ENCODE results near the gene AKT3.
"Not testable (repeated sequence)": the region's sequence is repeated elsewhere in the genome, so short reads cannot be mapped to it uniquely, and the experiment has no call there.

AKT3 gene

DNA sequence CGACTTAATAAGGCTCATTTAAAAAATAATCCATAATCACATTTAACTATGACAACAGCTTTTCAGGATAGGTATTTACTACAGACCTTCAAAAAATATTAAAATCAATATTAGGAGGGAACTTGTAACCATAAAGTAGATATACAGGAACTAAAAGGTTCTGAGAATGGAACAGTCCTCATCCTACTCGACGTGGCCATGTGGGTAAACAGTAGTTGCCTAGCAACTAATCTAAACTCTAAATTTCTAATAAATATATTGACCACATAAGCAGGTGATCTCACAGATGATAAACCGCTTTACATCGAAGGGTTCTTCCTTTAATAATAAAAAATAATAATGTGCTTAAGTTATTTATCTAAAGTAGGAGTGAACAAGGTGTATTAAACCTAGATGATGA lies 7.9 kb downstream of the AKT3 start:
- no peak for DNase-seq (ENCODE audit: low read depth in 2 of 2)

DNA sequence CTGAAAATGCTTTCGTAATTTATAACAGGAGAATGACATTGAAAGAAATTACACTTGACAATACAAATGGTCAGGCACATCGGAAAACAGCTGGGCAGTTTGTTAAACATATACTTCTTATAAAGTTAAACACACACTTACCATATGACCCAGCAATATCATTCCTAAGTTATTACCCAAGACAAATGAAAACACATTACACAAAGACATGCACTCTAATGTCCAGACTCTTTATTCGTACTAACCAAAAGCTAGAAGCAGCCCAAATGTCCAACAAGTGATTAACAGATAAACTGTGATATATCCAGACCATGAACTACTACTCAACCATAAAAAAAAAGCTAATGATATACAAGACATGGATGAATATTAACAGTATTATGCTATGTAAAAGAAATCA lies 8.5 kb downstream of the AKT3 start:
- no peak for DNase-seq (ENCODE audit: low read depth in 2 of 2)

DNA sequence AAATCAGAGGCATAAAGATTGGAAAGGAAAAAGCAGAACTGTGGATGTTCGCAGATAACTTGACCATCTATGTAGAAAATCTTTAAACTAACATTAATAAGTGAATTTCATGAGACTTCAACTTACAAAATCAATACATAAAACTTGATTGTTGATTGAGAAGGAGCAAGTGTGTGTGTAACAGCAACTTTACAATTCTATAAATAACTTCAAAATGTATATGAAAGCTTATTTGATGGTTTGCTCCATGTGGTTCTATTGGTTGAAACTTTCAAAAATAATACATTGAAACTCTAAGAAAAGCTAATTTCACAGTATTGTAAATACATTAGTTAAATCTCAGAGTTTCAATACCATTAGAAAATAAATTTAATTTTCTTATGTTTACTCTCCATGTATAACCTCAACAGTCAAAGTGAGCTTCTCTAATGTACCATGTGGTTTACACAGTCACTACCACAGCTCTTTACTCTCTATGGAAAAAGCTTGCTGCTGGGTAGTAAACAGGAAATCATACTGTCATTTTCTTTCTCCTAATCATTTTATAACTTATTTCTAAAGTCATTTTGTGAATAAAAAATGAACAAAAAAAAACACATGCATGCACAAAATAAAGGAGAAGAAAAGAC lies 12.0 kb downstream of the AKT3 start:
- no peak for DNase-seq (ENCODE audit: low read depth in 2 of 2)

DNA sequence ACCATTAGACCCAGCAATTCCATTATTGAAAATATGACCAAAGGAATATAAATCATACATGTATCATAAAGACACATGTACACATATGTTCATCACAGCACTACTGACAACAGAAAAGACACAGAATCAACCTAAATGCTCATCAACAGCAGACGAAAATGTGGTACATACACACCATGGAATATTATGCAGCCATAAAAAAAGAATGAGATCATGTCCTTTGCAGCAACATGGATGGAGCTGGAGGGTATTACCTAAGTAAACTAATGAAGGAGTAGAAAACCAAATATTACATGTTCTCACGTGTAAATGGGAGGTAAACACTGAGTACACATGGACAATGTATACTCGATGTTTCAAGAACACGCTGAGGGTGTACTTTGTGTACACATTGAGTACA lies 15.9 kb downstream of the AKT3 start:
- no peak for DNase-seq (ENCODE audit: low read depth in 2 of 2)

DNA sequence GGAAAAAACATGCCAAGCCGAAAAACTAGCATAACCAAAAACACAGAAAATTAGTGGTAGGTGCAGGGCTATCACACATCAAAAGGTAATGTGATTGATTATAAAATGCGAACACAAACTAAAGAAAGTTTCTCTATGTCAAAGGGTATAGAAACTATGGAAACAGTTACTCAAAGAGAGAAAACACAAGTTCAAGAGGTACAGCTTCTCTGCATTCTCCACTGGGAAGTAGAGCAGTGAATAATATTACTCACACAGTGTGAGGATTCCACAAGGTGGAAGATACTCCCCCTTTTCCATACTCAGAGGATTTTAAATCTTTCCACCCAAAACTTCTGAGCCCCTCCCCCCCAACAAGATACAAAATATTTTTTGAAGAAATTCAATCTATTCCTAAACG lies 18.6 kb downstream of the AKT3 start:
- no peak for DNase-seq (ENCODE audit: low read depth in 2 of 2)

DNA sequence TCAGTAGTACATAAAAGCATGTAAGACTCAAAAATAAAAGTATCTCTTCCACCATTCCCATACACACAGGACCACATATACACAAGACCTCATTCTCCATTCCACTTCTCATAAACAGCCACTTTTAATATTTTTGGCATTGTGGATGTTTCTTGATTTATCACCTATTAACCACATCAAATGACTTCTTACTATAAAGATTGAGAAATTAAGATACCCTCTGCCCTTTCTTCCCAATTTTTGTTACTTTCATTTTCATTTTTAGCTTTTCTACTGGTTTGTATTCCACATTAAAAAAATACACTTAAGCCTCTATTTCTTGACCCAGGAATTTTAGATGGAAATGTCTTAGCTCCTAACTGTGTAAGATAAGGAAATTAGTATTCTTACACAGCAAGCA lies 22.8 kb downstream of the AKT3 start:
- DNase-seq (ENCODE audit: low read depth in 2 of 2), result no peak

DNA sequence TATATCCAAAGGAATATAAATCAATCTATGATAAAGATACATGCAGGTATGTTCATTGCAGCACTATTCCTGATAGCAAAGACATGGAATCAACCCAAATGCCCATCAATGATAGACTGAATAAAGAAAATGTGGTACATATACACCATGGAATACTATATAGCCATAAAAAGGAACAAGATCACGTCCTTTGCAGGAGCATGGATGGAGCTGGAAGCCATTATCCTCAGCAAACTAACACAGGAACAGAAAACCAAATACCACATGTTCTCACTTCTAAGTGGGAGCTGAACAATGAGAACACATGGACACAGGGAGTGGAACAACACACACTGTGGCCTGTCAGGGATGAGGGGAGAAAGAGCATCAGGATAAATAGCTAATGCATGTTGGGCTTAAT lies 25.1 kb downstream of the AKT3 start:
- not testable (repeated sequence) for DNase-seq (ENCODE audit: low read depth in 2 of 2)

DNA sequence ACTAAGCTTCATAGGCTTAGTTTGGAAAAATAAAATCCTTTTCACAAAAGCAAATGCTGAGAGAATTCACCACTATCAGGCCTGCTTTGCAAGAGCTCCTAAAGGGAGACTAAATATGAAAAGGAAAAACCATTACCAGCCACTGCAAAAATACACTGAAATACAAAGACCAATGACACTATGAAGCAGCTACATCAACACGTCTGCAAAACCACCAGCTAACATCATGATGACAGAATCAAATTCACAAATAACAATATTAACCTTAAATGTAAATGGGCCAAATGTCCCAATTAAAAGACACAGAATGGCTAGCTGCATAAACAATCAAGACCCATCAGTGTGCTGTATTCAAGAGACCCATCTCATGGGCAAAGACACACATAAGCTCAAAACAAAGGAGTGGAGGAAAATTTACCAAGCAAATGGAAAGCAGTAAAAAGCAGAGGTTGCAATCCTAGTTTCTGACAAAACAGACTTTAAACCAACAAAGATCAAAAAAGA lies 28.8 kb downstream of the AKT3 start:
- no peak for DNase-seq (ENCODE audit: low read depth in 2 of 2)

DNA sequence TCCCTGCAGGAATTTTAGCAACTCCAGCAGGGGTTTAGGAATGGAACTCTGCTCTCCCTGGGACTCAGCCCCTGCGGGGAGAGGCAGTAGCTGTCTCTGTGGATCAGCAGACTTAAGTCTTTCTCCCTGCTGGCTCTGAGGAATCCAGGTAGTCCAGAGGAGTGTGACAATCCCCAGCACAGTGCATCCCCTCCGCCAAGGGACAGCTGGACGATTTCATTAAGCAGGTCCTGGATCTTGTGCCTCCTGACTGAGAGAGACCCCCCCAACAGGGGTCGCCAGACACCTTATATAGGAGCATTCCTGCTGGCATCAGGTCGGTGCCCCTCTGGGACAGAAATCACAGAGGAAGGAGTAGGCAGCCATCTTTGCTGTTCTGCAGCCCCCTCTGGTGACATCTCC lies 30.6 kb downstream of the AKT3 start:
- no peak for DNase-seq (ENCODE audit: low read depth in 2 of 2)

DNA sequence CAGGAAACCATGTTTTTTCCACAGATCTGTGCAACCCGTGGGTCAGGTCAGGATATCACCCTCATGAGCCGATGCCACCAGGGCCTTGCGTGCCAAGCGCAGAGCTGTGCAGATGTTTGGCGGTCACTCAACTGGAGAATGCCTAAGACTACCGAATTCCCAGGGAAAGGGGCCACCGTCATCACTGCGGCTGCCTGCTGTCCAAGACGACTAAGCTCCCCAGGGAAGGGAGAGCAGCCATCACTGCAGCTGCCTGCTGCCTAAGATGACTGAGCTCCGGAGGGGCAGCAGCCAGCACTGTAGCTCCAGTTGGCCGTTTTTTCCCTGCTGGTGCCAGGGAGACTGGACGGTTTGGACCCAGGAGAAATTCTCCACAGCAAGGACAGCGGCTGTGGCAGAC lies 31.1 kb downstream of the AKT3 start:
- no peak for DNase-seq (ENCODE audit: low read depth in 2 of 2)

DNA sequence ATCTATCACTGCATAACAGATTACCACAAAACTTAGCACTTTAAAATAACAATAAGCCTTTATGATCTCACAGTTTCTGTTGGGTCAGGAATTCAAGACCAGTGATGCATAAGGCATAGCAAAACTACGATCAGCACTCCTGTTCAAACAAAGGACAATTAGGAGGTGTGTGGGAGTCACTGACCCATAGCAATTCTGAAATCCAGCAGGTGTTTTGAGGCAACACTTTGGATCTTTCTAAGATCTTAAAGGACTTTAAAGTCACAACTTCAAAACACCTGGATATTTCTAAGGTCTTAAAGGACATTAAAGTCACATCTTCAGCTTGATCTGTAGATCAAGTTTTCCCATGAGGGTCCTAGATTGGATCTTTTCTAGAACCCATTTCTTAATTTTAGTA lies 35.3 kb downstream of the AKT3 start:
- DNase-seq (ENCODE audit: low read depth in 2 of 2), result no peak

DNA sequence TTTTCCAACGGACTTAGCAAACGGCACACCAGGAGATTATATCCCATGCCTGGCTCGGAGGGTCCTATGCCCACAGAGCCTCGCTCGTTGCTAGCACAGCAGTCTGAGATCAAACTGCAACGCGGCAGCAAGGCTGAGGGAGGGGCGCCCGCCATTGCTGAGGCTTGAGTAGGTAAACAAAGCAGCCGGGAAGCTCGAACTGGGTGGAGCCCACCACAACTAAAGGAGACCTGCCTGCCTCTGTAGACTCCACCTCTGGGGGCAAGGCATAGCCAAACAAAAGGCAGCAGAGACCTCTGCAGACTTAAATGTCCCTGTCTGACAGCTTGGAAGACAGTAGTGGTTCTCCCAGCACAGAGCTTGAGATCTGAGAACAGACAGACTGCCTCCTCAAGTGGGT lies 42.7 kb downstream of the AKT3 start:
- not testable (repeated sequence) for DNase-seq (ENCODE audit: low read depth in 2 of 2)

DNA sequence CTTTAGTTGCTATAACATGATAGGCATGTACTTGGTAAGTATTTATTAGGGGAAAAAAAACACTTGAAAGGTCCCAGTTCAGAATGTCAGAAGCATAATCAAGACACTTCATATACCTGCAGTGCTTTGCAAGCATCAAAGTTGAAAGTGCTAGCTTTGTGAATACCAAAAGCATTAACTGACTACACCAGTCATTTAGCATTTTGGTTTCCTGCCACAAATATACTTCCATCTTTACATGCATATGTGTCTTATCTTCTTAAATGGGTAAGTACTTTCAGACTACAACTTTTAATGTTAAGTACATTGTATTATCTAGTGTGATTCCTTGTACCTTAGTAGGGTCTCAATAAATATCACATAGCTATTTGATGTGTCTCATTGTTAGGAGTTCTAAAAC lies 43.7 kb downstream of the AKT3 start:
- DNase-seq (ENCODE audit: low read depth in 2 of 2), result no peak

DNA sequence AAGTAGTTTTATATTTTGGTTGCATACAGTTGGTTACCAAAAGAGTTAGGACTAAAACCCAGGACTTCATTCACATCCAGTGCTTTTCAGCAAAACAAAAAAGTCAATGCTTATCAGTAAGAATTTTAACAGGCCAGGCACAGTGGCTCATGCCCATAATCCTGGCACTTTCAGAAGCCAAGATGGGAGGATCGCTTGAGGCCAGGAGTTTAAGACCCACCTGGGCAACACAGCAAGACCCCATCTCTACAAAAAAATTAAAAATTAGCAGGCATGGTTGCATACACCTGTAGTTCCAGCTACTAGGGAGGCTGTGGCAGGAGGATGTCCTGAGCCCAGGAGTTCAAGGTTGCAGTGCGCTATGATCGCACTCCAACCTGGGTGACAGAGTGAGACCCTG lies 47.3 kb downstream of the AKT3 start:
- DNase-seq (ENCODE audit: low read depth in 2 of 2), result no peak

DNA sequence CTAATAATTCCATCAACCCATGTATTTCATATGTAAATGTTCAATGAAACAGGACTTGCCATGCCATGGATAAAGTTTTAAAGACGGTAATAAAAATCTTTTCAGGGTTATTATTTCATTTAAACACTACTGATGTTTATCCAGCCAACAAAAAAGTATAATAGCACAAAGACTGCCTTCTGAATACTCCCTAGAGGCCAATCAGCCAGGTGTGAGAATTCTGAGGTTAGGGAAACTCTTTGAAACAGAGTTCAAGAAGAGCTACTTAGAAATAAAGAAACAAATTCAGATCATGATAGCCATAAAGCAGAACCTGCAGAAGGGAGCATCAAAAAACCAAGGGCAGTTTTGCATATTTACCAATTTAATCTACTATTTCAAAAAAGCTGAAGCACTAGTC lies 48.7 kb downstream of the AKT3 start:
- no peak for DNase-seq (ENCODE audit: low read depth in 2 of 2)

DNA sequence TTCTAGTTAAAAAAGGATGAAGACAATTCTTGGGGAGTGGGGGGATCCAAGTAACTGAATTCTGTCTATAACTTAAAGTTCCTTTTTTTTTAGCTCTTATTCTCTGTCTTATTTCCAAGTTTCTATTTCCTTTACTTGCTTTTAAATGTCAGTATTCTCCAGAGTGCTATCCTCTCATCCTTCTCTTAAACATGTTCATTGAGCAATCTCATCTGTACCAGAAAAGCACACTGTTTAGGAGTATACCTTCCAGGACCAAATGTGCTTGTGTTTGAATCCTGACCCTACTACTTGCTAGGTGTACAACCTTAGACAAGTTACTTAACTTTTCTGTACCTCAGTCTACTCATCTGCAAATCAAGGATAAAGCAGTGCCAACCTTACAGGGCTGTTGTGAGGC lies 50.1 kb downstream of the AKT3 start:
- no peak for DNase-seq (ENCODE audit: low read depth in 2 of 2)

DNA sequence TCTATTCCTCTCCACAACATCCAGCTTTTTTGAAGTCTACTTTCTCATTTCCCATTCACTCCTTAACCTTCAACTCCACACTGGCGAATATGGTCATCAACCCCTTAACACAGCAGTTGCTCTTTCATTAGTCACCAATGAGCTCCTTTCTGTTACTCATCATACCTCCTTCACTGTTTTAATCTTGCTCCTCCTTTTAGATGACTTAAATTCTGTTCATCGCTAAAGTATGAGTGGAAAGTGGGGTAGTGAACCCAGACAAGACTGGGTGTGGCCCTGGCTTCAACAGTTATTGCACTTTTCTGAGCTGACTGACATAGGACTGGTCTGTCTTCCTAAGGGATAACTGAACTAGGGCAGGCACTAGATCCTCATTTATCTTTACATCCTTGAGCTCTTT lies 51.3 kb downstream of the AKT3 start:
- DNase-seq (ENCODE audit: low read depth in 2 of 2), result no peak

DNA sequence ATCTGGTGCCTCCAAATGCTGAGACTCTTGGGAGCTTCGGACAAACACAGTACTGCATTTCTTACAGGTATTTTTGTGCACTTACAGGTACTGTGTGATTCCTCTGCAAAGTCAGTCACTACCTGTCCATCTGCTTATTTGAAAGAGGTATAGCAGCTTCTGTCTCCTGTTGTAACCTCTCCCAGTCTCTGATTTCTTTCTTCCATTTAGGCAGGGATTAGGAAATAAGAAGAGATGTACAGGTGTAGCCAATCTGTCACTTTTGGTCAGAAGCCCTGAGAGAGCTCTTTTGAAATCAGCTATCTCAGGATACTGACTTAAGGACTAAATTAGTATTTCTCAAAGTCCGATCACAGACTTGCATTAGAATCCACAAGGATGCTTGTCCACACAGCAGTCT lies 54.0 kb downstream of the AKT3 start:
- DNase-seq (ENCODE audit: low read depth in 2 of 2), result no peak

DNA sequence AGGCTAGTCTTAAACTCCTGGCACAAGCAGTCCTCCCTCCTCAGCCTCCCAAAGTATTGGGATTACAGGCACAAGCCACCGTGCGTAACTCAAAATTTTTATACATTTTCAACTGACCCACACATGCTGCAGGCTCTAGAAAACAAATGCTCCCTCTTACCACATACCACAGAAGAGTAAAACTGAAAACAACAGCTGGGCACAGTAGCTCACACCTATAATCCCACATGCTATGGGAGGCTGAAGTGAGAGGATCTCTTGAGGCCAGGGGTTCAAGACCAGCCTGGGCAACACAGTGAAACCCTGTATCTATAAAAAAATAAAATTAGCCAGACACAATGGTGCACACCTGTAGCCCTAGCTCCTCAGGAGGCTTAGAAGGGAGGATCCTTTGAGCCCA lies 56.7 kb downstream of the AKT3 start:
- DNase-seq (ENCODE audit: low read depth in 2 of 2), result no peak

DNA sequence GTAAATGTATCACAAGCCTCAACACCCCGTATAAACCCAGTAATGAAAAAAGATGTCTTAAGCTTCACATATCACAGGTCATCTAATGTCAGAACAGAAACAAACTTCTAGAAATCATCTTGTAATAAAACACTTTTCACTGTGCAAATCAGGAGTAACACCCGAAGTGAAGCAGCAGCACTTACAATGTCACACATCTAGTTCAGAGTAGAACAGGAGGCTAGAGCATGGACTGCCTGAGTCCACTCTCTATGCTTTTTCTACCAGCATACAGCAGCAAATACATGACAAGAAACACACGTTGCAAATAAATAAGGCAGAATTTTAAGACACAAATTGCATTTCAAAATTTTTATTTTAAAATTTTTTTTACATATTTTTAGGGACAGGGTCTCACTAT lies 57.2 kb downstream of the AKT3 start:
- no peak for DNase-seq (ENCODE audit: low read depth in 2 of 2)

DNA sequence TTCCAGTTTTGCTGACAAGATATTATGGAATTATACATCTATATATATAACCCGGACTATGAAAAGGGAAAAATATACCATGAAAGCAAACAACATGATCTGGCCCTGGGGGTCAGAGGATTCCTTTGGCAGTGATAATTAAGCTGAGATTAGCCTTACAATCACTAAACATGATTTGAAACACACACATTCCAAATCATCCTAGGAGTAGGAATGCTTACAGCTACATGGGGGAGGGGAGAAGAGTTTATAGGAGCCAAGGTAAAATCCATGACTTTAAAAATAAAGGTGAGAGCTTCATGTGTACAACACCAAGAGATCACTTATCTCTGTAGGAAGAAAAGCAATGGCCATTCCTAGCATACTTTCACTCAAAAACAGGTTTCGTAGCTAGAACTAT lies 57.6 kb downstream of the AKT3 start:
- no peak for DNase-seq (ENCODE audit: low read depth in 2 of 2)

DNA sequence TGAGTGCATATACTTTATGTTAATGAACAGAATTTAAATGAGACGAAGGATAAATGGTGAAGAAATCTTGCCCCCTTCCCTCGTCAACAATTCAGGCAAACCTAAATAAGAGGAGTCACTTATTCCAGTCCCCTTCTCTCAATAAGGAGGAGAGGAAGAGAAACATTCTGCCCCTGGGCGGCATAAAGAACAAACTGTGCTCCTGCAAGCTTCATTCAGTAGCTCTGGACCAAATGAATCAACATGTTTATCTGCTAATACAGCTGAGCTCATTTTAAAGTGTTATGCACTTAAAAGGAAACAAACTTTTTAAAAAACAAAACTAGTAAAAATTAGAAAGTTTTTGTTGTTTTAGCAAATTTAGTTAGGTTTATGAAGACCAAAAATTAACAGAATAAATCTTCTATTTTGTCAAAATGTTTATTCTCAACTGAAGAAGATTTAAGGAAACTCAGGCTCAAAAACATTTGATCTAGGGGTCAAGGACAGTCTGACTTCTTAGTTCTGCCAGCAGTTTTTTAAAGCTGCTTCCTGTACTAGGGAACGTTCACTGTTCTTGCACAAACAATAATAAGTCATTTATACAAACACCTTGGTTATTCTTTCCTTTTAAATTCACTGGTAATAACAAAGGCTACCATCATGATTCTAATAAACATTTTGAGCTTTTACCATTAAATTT lies 58.3 kb downstream of the AKT3 start:
- no peak for DNase-seq (ENCODE audit: low read depth in 2 of 2)

DNA sequence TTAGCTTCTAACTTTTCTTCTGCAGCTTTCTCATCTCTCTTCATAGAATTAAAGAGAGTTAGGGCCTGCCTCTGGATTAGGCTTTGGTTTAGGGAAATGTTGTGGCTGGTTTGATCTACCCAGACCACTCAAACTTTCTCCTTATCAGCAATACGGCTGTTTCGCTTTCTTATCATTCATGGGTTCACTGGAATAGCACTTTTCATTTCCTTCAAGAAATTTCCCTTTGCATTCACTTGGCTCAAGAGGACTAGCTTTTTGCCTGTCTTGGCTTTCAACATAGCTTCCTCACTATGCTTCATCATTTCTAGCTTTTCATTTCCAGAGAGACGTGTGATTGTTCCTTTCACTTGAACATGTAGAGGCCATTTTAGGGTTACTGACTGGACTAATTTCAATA lies 59.6 kb downstream of the AKT3 start:
- no peak for DNase-seq (ENCODE audit: low read depth in 2 of 2)

DNA sequence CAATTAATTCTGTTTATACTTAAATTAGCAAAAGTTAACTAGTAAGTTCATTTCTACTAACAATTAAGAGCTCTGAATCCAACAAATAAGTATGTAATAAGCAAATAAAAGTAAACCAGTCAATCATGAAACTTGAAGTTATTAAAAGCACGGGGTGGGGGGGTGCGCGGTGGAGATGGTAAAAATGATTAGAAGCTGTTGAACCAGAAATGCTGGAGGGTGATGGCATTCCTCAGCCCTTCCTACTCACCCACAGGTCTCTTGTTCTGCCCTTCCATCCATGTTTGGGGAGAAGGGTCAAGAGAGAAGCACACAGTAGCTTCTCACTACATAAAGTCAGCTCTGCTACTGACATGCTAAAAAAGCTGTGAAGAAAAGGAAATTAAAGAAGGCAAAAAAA lies 63.5 kb downstream of the AKT3 start:
- DNase-seq (ENCODE audit: low read depth in 2 of 2), result no peak
